Stimulated activated naive CD4-positive, alpha-beta T cell treated with Interleukin-2 at 50 U/mL for 16 hours (primary cell): ENCODE data around the gene MAP4K1.
A peak's percentile ranks its signal among the peaks of the same experiment; 100 is the strongest.

ENCODE experiments used
- DNase-seq: peaks from one replicate; lab custom pipeline; 2025; lab: John Stamatoyannopoulos, UW

Gene MAP4K1

GRCh38 chr19:38543807-38544568 lies 73.8 kb downstream of the MAP4K1 start:
- DNase-seq, result no peak

GRCh38 chr19:38543286-38543806 lies 74.4 kb downstream of the MAP4K1 start:
- DNase-seq, result no peak

GRCh38 chr19:38542040-38542439 lies 75.7 kb downstream of the MAP4K1 start:
- DNase-seq, result no peak

GRCh38 chr19:38539751-38540150 lies 78.0 kb downstream of the MAP4K1 start:
- DNase-seq, result no peak

- DNase-seq, result peak; percentile 8
These were observed 78.8 kb downstream of the MAP4K1 start for GRCh38 chr19:38538793-38539528.

- no peak for DNase-seq
These were observed 79.4 kb downstream of the MAP4K1 start for GRCh38 chr19:38538386-38538785.
